Measurements from ENCODE around the gene NDOR1. TPM values are rescaled to one million over a fixed set of nuclear protein-coding genes. Genes with fewer than 3 reads are reported as not detected.

The NDOR1 gene
- total and polyA plus RNA-seq, 2 experiments from 2014 or later, result 8.5 to 12.4 TPM

DNA sequence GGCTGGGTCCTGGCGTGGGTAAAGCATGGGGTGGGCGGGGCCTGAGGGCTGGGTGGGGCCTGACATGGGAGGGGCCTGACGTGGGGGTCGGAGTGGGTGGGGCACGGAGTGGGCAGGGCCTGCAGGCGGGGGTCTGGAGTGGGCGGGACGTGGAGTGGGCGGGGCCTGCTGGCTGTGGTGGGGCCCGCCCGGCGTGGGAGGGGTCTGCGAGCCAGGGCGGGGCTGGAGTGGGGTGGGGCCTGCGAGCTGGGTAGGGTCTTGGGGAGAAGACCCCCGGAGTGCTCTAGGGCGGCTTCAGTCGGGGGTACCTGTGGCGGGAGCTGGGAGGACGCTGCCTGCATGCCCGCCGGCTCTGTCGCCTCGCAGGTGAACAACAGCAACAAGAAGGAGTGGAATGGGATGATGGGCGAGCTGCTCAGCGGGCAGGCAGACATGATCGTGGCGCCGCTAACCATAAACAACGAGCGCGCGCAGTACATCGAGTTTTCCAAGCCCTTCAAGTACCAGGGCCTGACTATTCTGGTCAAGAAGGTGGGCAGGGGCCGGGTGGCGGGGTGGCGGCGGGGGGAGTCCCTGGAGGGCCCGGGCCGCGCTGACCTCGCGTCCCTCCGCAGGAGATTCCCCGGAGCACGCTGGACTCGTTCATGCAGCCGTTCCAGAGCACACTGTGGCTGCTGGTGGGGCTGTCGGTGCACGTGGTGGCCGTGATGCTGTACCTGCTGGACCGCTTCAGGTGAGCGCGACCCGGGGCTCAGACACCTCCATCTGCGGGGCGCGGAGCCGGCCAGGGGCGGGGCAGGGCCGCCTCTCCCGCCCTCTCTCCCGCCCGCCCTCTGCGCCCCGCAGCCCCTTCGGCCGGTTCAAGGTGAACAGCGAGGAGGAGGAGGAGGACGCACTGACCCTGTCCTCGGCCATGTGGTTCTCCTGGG is 43.7 kb upstream of the NDOR1 start:
- peak; percentile 19 for TF ChIP-seq EZH2 (IDR thresholded peaks at IDR 0.05; ENCODE audit: insufficient read depth, poor library complexity, severe bottlenecking)
- TF ChIP-seq EZH2phosphoT487 (IDR thresholded peaks at IDR 0.05; ENCODE audit: insufficient read depth, low read depth), result no peak
- H3K9ac ChIP-seq, result no peak overlapping the region
- H3K4me1 ChIP-seq (ENCODE audit: insufficient read depth), result no peaks in the 10 kb centered on the region
- H3K27me3 ChIP-seq (replicated peaks; ENCODE audit: insufficient read depth), result peaks cover 48% of the 10 kb centered on the region
- in situ Hi-C loops (cut with MboI), result no loop called here
- DNase-seq, result peak; percentile 18
- no peaks in the 10 kb centered on the region for H3F3A ChIP-seq (ENCODE audit: insufficient read depth)
- no peak overlapping the region for H3K4me2 ChIP-seq (ENCODE audit: unreplicated experiment)
- no peak overlapping the region for H3K27ac ChIP-seq
- H2AFZ ChIP-seq, result no peak overlapping the region
- no peaks in the 10 kb centered on the region for H3K9me2 ChIP-seq (ENCODE audit: insufficient read depth)
- WGBS, 2 experiments (ENCODE audit: low coverage in 1 of 2, low lambda C conversion rate in 2 of 2, missing lambda C conversion rate in 2 of 2), result 10 to 15% methylated on average over 21 to 51 of the region's 71 CpGs
- no peaks in the 10 kb centered on the region for H3K36me3 ChIP-seq (ENCODE audit: low read depth)
- H3K4me3 ChIP-seq, result no peak overlapping the region
- no peaks in the 10 kb centered on the region for H4K20me1 ChIP-seq (ENCODE audit: insufficient read depth)
- H3K9me3 ChIP-seq (ENCODE audit: low read depth), result no peaks in the 10 kb centered on the region
- H3K79me2 ChIP-seq (ENCODE audit: insufficient read depth), result no peaks in the 10 kb centered on the region

DNA sequence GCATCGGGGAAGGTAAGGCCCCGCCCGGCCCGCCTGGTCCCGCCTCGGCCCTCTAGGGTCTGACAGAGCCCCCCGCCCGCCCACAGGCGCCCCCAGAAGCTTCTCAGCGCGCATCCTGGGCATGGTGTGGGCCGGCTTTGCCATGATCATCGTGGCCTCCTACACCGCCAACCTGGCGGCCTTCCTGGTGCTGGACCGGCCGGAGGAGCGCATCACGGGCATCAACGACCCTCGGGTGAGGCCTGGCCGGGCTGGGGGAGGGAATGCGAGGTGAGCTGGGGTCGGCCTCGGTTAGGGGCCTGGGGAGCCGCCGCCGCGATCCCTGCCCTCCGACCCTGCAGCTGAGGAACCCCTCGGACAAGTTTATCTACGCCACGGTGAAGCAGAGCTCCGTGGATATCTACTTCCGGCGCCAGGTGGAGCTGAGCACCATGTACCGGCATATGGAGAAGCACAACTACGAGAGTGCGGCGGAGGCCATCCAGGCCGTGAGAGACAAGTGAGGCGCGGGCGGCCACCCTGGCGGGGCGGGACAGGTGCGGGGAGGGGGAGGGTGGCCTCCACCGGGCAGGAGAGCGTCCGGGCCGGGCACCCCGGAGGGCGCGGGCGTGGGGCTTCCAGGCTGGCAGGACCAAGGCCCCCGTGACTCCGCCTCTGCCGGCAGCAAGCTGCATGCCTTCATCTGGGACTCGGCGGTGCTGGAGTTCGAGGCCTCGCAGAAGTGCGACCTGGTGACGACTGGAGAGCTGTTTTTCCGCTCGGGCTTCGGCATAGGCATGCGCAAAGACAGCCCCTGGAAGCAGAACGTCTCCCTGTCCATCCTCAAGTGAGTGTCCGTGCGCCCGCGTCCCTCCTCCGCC is 42.8 kb upstream of the NDOR1 start:
- H3K4me2 ChIP-seq (ENCODE audit: unreplicated experiment), result peak overlapping the region; percentile 70
- H3K27ac ChIP-seq, result no peak overlapping the region
- no peaks in the 10 kb centered on the region for H4K20me1 ChIP-seq (ENCODE audit: insufficient read depth)
- no peaks in the 10 kb centered on the region for H3K9me2 ChIP-seq (ENCODE audit: insufficient read depth)
- H3K9me3 ChIP-seq (ENCODE audit: low read depth), result no peaks in the 10 kb centered on the region
- H3K36me3 ChIP-seq (ENCODE audit: low read depth), result no peaks in the 10 kb centered on the region
- peak overlapping the region; percentile 50 for H3K4me3 ChIP-seq
- DNase-seq, result peak; percentile 53
- TF ChIP-seq EZH2 (IDR thresholded peaks at IDR 0.05; ENCODE audit: insufficient read depth, poor library complexity, severe bottlenecking), result no peak
- in situ Hi-C loops (cut with MboI), result no loop called here
- H3K9ac ChIP-seq, result no peak overlapping the region
- peak overlapping the region; percentile 52 for H2AFZ ChIP-seq
- H3K79me2 ChIP-seq (ENCODE audit: insufficient read depth), result no peaks in the 10 kb centered on the region
- no peaks in the 10 kb centered on the region for H3K4me1 ChIP-seq (ENCODE audit: insufficient read depth)
- WGBS, 2 experiments (ENCODE audit: low coverage in 1 of 2, low lambda C conversion rate in 2 of 2, missing lambda C conversion rate in 2 of 2), result 2 to 3% methylated on average over 39 to 67 of the region's 74 CpGs
- peaks cover 57% of the 10 kb centered on the region for H3K27me3 ChIP-seq (replicated peaks; ENCODE audit: insufficient read depth)
- H3F3A ChIP-seq (ENCODE audit: insufficient read depth), result no peaks in the 10 kb centered on the region

DNA sequence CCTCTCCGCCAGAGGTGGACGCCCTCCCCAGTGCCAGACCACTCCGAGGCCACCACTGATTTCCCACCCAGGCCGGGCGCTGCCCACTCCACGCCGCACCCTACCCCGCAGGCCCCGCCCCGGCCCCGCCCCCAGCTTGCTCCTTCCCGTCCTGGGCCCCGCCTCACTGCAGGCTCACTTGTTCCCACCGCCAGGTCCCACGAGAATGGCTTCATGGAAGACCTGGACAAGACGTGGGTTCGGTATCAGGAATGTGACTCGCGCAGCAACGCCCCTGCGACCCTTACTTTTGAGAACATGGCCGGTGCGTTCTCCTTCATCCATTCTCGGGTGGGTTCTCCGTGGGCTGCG is 42.2 kb upstream of the NDOR1 start:
- H3K4me1 ChIP-seq (ENCODE audit: insufficient read depth), result no peaks in the 10 kb centered on the region
- TF ChIP-seq EZH2phosphoT487 (IDR thresholded peaks at IDR 0.05; ENCODE audit: insufficient read depth, low read depth) (no peak), EZH2 (IDR thresholded peaks at IDR 0.05; ENCODE audit: insufficient read depth, poor library complexity, severe bottlenecking) (no peak)
- H3K27me3 ChIP-seq (replicated peaks; ENCODE audit: insufficient read depth), result peaks cover 58% of the 10 kb centered on the region
- H4K20me1 ChIP-seq (ENCODE audit: insufficient read depth), result no peaks in the 10 kb centered on the region
- H3K4me3 ChIP-seq, result peak overlapping the region; percentile 50
- H3K4me2 ChIP-seq (ENCODE audit: unreplicated experiment), result peak overlapping the region; percentile 70
- DNase-seq, result peak; percentile 37
- no peaks in the 10 kb centered on the region for H3K9me2 ChIP-seq (ENCODE audit: insufficient read depth)
- H3F3A ChIP-seq (ENCODE audit: insufficient read depth), result no peaks in the 10 kb centered on the region
- 27 to 40% methylated on average over 17 to 26 of the region's 26 CpGs for WGBS, 2 experiments (ENCODE audit: low coverage in 1 of 2, low lambda C conversion rate in 2 of 2, missing lambda C conversion rate in 2 of 2)
- H3K27ac ChIP-seq, result no peak overlapping the region
- no peak overlapping the region for H3K9ac ChIP-seq
- H3K9me3 ChIP-seq (ENCODE audit: low read depth), result no peaks in the 10 kb centered on the region
- no peaks in the 10 kb centered on the region for H3K36me3 ChIP-seq (ENCODE audit: low read depth)
- no peaks in the 10 kb centered on the region for H3K79me2 ChIP-seq (ENCODE audit: insufficient read depth)
- peak overlapping the region; percentile 52 for H2AFZ ChIP-seq
- in situ Hi-C loops (cut with MboI), result no loop called here

DNA sequence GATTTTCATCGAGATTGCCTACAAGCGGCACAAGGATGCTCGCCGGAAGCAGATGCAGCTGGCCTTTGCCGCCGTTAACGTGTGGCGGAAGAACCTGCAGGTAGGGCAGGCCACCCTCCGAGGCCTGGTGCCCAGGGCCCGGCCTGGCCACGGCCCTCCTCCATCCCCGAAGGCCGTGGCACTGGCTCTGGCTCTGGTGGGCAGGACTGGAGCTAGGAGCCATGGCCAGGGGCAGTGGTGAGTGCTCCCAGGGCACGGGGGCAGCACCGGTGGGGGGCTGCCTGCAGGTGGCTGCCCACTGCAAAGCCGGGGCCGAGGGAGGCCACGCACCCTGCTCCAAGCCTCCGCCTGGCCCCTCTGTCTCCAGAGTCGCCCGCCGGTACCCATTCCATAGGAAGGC is 41.7 kb upstream of the NDOR1 start:
- H3K4me2 ChIP-seq (ENCODE audit: unreplicated experiment), result no peak overlapping the region
- H3K4me1 ChIP-seq (ENCODE audit: insufficient read depth), result no peaks in the 10 kb centered on the region
- no peak for DNase-seq
- TF ChIP-seq EZH2phosphoT487 (IDR thresholded peaks at IDR 0.05; ENCODE audit: insufficient read depth, low read depth) (no peak), EZH2 (IDR thresholded peaks at IDR 0.05; ENCODE audit: insufficient read depth, poor library complexity, severe bottlenecking) (no peak)
- no peaks in the 10 kb centered on the region for H3F3A ChIP-seq (ENCODE audit: insufficient read depth)
- no peak overlapping the region for H3K9ac ChIP-seq
- in situ Hi-C loops (cut with MboI), result no loop called here
- no peaks in the 10 kb centered on the region for H3K9me2 ChIP-seq (ENCODE audit: insufficient read depth)
- H3K36me3 ChIP-seq (ENCODE audit: low read depth), result no peaks in the 10 kb centered on the region
- no peaks in the 10 kb centered on the region for H3K79me2 ChIP-seq (ENCODE audit: insufficient read depth)
- WGBS, 2 experiments (ENCODE audit: low coverage in 1 of 2, low lambda C conversion rate in 2 of 2, missing lambda C conversion rate in 2 of 2), result 73 to 75% methylated on average over 21 to 22 of the region's 22 CpGs
- no peaks in the 10 kb centered on the region for H3K9me3 ChIP-seq (ENCODE audit: low read depth)
- H4K20me1 ChIP-seq (ENCODE audit: insufficient read depth), result no peaks in the 10 kb centered on the region
- H2AFZ ChIP-seq, result no peak overlapping the region
- H3K27ac ChIP-seq, result no peak overlapping the region
- H3K27me3 ChIP-seq (replicated peaks; ENCODE audit: insufficient read depth), result peaks cover 53% of the 10 kb centered on the region
- H3K4me3 ChIP-seq, result no peak overlapping the region

All from GM23248 (cell line).